SHP77 (cell line): ENCODE data around the gene FNBP1.
"Not testable (repeated sequence)": the region's sequence is repeated elsewhere in the genome, so short reads cannot be mapped to it uniquely, and the experiment has no call there.

ENCODE experiments used
- DNase-seq, 2 experiments: peaks; one replicate each; lab custom pipeline; 2025; lab: John Stamatoyannopoulos, UW

The FNBP1 gene

DNA sequence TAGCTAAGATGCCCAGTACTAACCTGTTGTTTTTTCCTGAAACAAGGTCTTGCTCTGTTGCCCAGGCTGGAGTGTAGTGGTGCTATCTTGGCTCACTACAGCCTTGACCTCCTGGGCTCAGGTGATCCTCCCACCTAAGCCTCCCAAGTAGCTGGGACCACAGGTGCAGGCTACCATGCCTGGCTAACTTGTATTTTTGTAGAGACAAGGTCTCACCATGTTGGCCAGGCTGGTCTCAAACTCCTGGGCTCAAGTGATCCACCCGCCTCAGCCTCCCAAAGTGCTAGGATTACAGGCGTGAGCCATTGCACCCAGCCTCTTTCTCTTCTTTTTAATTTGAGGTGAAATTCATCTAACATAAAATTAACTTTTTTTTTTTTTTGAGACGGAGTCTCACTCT lies 21.1 kb downstream of the FNBP1 start:
- DNase-seq: not testable (repeated sequence)

DNA sequence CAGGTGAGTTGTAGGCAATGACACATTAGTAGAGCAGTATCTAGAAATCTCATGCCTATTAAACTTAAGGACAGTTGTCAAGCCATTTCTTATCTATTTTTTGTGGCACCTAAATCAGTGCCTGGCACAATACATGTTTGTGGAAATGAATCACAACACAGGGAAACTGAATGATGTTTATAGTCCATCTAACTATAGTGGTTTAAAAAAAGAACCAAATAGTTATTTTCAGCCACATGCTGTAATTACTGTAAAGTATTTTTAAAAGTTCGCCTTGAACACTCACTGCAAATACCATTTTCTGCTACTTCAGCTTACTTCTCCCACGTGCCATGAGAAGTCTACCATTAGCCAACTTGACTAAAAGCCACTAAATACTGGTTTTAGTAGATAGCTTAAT lies 21.9 kb downstream of the FNBP1 start:
- DNase-seq: no peak

DNA sequence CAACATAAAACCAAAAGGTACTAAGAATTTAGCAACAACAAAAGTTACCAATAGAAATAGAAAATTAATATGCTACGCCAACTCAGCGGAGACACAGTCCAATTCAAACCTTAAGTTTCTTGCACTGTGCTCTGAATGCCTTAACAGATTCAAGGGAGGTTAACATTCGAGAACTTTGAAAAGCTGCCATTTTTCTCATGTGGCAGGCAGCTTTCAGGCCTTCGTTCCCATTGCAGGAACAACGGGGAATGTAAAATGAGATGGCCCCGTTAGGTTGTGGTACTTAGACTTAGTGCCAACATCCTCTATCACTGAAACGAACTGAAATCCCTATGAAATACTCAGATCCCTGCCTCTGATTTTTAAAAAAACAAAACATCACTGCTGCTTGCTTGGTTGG lies 22.4 kb downstream of the FNBP1 start:
- no peak for DNase-seq

DNA sequence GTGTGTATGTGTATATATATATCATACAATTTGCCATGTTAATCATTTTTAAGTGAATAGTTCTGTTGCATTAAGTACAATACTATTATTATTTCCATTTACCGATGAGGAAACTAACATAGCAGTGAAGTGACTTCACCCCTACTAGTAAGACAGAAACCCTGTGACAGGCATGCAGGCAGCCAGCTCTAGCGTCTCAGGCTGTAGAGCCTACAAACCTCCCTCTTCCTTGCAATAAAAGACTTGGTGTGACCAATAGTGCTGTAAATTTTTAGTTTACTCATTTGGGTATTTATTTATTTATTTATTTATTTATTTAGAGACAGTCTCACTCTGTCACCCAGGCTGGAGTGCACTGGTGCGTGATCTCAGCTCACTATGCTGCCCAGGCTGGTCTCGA lies 24.7 kb downstream of the FNBP1 start:
- no peak for DNase-seq

DNA sequence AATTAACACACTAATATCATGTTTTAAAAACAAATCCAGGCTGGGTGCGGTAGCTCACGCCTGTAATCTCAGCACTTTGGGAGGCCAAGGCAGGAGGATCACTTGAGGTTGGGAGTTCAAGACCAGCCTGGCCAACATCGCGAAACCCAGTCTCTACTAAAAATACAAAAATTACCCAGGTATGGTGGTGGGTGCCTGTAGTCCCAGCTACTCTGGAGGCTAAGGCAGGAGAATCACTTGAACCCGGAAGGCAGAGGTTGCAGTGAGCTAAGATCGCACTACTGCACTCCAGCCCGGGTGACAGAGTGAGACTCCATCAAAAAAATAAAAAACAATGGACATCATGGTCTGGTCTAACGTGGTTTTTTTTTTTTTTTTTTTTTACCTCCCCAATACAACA lies 25.5 kb downstream of the FNBP1 start:
- DNase-seq: not testable (repeated sequence)

DNA sequence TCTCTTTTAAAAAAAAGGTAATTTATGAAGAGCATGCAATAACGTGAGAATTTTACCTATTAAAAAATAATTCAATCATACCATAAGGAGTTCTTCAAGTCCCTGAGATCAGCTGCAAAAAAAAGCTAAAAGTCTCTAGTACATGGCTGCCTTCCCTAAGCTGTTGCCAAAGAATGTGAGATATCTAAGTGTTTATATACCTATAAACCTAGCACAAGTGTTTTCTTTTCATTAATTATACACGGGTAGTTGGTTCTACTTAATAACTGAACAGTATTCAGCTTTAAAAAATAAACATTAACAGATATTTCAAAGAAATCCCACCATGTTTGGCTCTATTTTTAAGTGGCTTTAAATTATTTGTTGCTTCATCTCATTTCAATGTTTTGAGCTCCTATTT lies 25.9 kb downstream of the FNBP1 start:
- DNase-seq: no peak

DNA sequence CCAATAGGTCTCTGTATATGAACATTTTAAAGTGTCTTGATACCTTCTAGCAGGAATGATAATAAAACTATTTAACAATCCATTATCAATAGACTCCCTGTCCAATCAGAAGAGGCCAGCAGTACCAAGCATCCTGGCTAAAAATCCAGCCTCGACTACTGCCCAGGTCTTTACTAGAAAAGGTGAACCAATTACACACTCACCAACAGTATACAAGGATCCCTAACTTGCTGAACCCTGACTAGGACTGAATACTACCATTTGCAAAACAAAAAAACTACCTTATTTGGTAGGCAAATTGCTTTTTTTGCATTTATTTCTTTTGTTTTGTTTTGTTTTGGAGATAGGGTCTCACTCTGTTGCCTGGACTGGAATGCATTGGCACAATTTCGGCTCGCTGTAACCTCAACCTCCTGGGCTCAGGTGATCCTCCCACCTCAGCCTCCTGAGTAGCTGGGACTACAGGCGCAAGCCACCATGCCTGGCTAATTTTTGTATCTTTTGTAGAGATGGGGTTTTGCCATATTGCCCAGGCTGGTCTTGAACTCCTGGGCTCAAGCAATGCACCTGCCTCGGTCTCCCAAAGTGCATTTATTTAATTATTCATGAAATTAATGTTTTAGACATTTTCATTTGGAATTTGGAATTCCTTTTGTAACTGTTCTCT lies 27.5 kb downstream of the FNBP1 start:
- DNase-seq: no peak

DNA sequence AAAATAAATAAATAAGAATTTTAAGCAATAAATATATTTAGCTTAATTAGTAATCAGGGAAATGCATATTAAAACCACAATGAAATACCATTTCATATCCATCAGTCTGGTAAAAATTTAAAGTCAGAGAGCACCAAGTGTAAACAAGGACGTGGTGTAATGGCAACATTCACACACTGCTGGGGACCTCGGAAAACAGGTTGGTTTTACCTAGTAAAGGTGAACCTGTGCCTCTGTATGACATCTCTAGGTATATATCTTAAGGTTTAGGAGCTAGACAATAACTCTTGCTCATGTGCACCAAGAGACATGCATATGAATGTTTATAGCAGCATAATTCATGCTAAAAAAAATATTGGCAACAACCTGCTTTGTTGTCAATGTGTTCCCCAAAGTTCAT lies 29.7 kb downstream of the FNBP1 start:
- DNase-seq: no peak

DNA sequence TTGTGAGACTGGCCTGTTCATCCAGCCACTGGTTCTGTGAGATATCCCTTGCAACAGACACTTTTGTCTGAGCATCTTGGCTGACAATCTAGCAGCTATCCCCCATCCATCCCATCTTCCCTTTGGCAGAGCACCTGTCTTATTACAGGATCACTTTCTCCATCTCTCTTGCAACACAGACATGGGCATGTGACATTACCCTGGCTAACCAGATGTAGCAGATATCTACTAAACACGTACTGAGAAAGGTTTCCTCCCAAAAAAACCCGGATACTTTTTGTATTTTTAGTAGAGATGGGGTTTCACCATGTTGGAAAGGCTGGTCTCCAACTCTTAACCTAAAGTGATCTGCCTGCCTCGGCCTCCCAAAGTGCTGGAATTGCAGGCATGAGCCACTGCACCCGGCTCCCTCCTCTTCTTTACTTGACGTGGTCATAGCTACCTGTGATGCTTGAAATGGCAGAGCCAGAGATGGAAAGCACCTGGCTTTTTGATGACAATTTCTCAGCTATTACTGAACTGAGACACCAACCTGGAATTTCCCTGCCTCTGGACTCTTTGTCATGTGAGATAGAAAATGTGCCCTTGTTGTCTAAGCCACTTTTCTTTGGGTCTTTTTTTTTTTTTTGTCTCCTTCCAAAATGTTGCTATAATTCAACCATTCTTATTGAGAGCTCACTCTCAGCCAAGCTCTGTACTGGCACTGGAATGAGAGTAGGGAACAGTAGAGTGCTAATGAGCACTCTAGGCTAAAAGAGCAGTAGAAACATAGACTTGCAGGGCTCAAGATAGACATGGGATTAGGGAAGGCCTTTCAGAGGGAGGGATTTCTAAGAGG lies 32.6 kb downstream of the FNBP1 start:
- DNase-seq: no peak

DNA sequence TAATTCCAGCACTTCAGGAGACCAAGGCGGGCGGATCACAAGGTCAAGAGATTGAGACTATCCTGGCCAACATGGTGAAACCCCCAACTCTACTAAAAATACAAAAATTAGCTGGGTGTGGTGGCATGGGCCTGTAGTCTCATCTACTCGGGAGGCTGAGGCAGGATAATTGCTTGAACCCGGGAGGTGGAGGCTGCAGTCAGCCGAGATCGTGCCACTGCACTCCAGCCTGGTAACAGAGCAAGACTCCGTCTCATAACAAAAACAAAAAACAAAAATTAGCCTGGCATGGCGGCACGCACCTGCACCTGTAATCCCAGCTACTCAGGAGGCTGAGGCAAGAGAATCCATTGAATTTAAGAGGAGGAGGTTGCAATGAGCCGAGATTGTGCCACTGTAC lies 33.4 kb downstream of the FNBP1 start:
- DNase-seq: not testable (repeated sequence)

DNA sequence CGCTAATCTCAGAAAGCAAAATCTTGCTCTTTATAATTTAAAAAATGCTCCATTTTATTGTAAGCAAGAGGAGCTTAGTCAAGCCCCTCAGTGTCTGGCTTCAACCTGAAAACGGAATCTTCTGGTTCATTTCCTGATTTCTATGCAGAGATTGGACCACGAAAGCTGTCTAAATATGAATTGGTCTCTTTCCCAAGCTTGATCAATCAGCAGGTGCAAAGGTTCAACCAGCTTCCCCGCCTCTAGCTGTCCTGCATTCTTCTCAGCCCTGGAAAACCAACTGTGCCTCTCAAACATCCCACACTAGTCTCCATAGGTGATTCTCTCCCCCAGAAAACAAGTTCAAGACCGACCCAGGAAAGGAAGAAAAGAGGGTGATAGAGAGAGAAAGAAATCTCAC lies 34.5 kb downstream of the FNBP1 start:
- DNase-seq: no peak

DNA sequence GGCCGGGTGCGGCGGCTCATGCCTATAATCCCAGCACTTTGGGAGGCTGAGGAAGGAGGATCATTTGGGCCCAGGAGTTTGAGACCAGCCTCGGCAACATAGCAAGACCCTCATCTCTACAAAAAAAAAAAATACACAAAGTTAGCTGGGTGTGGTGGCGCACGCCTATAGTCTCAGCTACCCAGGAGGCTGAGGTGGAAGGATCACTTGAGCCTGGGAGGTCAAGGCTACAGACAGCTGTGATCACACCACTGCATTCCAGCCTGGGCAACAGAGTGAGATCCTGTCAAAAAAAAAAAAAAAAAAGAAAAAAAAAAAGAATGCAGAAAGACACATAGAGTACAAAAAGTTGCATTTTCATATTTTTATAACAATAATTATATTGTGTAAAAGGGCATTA lies 36.0 kb downstream of the FNBP1 start:
- DNase-seq: not testable (repeated sequence)

DNA sequence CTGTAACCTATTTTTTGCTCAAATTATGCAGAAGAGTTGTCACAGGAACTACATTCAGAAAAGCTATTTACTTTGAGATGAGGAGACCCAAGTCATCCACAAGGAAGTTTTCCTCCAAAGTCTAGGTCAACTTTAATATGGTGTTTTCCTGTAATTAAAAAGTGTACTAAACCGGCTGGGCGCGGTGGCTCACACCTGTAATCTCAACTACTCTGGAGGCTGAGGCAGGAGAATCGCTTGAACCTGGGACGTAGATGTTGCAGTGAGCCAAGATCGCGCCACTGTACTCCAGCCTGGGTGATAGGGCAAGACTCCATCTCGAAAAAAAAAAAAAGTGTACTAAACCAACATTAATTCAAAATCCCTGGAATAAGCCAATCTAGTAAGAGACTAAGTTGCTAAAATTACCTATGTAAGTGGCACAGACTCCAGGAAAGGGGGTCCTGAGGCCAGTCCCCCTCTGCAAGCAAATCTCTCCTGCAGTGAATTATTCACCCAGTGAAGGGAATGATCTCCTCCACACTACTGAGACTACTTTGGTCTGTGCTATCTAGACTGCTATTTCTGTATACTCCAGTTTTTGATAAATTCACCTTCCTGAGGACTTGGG lies 38.9 kb downstream of the FNBP1 start:
- no peak for DNase-seq

DNA sequence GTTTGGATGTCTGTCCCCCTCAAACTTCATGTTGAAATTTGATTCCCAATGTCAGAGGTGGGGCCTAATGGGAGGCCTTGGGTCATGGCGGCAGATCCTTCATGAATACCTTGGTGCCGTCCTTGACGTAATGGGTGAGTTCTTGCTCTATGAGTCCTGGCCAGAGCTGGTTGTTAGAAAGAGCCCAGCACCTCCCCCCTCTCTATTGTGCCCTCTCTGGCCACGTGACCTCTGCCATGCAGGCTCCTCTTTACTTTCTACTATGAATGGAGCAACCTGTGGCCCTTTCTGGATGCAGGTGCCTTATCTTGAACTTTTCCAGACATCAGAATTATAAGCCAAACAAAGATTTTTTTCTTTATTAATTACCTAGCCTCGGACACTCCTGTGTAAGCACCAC lies 40.7 kb downstream of the FNBP1 start:
- DNase-seq: no peak

DNA sequence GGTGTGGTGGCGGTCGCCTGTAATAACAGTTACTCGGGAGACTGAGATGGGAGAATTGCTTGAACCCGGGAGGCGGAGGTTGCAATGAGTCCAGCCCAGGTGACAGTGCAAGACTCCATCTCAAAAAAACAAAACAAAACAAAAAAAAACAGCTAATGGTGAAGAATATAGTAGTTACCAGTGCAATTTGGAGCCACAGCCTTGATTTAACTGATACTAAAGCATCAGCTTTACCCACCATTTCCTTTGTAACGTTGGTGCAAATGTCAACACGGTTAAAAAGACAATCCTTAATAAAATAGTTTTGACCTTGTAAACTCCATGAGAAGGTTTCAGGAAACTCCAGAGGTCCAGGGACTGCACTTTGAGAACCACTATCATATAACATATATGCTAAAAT lies 41.8 kb downstream of the FNBP1 start:
- DNase-seq: no peak

DNA sequence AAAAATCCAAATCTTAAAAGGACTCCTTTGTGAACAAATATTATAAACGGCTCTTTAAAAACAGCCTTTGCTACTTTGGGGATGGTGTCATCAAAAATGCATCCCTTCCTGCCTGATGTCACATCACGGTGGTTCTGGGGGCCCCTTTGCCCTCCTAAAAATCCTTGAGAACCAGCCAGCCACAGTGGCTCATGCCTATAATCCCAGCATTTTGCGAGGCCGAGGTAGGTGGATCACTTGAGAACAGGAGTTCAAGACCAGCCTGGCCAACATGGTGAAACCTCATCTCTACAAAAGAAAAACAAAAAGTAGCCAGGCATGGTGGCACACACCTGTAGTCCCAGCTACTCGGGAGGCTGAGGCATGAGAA lies 43.9 kb downstream of the FNBP1 start:
- DNase-seq: no peak

DNA sequence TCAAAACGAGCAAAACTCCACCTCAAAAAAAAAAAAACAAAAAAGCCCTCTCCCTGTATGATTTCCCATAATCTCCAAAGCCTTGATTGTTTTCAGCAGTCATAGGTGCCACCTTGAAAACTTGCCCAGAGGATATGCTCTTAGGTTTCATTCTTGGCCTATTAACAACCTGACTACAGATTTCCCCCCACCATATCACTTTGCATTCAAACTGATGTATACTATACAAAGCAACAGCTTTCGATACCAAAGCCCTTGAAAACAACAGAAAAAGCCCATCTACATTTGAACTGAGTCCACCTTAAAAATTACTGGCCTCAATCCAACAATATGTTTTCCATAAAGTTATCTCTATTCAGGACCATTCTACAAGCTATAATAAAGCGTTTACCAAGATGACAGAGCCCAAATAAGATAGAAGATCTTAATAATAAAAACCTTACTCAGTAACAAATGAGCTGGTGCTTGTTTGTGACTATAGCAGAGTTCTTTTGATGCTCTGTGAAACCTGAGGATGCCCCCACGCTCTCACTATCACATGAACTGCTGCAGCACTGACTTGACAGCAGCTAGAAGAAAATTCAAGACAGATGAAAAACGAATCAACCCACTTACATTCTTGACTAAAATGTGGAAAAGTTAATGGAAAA lies 44.4 kb downstream of the FNBP1 start:
- no peak for DNase-seq

DNA sequence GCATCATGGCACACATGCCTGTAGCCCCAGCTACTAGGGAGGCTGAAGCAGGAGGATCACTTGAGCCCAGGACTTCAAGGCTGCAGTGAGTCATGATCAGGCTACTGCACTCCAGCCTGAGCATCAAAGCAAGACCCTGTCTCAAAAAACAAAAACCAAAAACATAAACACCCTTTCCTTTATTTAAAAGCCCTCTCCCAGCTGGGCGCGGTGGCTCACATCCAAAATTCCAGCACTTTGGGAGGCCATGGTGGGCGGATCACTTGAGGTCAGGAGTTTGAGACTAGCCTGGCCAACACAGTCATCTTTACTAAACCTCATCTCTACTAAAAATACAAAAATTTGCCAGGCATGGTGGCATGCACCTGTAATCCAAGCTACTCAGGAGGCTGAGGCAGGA lies 45.3 kb downstream of the FNBP1 start:
- DNase-seq: not testable (repeated sequence)

DNA sequence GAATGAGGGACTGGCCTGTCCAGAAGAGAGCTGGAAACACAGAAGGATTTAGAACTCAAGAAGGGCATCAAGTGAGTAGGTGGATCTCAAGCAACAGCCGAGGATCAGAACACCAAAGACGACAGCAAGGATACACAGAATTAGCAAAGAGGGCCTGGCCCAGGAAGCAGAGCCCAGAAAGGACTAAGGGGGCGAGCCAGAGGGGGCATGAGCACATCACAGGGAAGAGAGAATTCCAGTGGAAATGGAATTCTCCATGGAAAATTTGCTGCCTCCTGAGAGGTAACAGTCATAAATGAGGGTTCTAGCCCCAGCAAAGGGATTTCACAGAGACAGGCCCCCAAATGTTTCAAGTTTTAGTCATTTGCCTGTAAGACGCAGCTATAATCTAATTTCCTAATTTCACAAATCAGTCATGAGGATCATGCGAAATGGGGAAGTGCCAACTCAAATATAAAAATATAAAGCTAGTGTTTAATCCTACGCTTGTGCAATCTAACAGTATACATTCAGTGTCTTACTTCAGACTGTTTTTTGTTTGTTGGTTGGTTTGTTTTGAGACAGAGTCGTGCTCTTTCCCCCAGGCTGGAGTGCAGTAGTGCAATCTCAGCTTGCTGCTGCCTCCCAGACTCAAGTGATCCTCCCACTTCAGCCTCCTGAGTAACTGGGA lies 46.7 kb downstream of the FNBP1 start:
- no peak for DNase-seq

DNA sequence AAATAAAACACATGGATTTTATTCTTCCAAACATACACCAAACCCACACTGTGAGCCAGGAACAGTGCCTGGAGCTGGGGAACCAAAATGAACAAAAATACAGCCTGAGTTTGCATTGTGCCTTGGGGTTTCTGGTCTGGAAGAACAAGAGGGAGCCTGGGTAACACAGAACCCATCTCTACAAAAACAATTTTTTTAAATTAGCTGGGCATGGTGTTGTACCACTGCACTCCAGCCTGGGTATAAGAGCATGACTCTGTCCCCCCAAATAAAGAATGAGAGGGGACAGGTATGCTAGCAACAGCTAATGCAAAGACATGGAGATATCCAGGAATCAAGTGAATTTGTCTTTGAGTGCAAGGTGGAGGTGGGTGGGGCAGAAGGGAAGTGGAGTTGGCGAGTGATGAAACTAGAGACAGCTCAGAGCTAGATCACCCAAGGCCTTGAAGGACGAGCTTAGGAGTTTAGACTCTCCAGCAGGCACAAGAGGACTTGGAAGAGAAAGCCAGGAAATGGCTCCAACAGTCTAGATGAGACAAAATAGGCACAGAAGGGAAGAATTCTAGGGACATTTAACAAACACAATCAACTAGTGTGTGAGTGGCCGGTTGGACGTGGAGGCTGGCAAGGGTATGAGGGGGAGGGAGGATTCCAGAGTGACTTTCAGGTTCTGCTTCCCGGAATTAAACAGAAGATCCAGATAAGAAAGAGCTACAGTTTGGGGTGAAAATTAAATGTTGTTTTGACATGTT lies 47.4 kb downstream of the FNBP1 start:
- DNase-seq: no peak

DNA sequence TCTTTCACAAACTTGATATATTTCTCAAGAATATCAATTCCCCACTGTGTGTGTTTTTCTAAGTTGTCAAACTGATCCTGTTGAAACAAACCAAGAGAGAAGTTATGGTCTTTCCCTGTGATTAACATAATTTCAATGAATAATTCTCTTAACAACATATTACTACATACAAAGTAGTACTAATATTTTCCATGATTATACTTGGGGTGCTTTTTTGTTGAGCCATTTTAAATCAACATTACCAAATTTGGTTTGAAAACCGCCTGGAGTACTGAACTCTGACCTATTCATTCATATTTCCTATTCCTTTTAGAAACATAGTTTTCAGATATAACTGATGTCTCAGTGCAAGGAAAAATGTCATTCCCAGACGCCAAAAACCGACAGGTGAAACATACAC lies 48.1 kb downstream of the FNBP1 start:
- no peak for DNase-seq

DNA sequence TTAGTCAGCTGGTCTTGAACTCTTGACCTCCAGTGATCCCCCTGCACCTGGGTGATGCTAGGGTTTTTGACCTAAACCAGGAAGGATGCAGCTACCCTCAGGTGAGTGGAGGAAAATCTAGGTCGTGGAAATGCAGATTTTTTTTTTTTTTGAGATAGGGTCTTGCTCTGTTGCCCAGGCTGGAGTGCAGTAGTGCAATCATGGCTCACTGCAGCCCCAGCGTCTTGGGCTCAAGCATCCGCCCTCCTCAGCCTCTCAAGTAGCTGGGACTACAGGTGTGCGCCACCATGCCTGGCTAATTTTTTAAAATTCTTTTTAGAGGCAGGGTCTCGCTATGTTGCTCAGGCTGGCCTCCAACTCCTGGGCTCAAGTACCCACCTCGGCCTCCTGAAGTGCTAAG lies 51.9 kb downstream of the FNBP1 start:
- DNase-seq: not testable (repeated sequence)
